SU-DHL-6 (cell line): Measurements from ENCODE around the gene IGSF3.
"Not testable (repeated sequence)": the region's sequence is repeated elsewhere in the genome, so short reads cannot be mapped to it uniquely, and the experiment has no call there.

Experiments
- H2AFZ ChIP-seq: fragments of 200-600 bp; sonication (generic); 2 replicates; pipeline ENCODE4 v1.6.1; 2014; ENCODE audit warnings: low read depth, mild to moderate bottlenecking, moderate library complexity, mixed read lengths, antibody characterized with exemption, low read length; ENCODE audit not compliant: severe bottlenecking
- H3F3A ChIP-seq: fragments of 200-600 bp; shearing (Covaris generic); 2 replicates; pipeline ENCODE4 v1.6.0; 2016; ENCODE audit warnings: antibody characterized with exemption, mild to moderate bottlenecking; ENCODE audit not compliant: insufficient read depth
- H3K27ac ChIP-seq: fragments of 200-600 bp; sonication (generic); 2 replicates; pipeline ENCODE4 v1.5.1; 2016; ENCODE audit warnings: low read depth, mild to moderate bottlenecking, low read length, moderate library complexity, mixed read lengths
- H3K27me3 ChIP-seq: fragments of 200-600 bp; sonication (generic), shearing (Covaris generic); 2 replicates; pipeline ENCODE4 v1.6.0; 2014; ENCODE audit warnings: mild to moderate bottlenecking, low read length
- H3K36me3 ChIP-seq: fragments of 200-600 bp; sonication (generic); 2 replicates; pipeline ENCODE4 v1.6.1; 2014; ENCODE audit warnings: mild to moderate bottlenecking, low read length, mixed read lengths
- H3K4me2 ChIP-seq: fragments of 300-600, 200-600 bp; shearing (Covaris generic), sonication (generic); 2 replicates; pipeline ENCODE4 v1.6.0; 2014; ENCODE audit warnings: low read length, low read depth, mild to moderate bottlenecking; ENCODE audit not compliant: poor library complexity, severe bottlenecking
- H3K4me3 ChIP-seq: fragments of 200-600 bp; sonication (generic); 2 replicates; pipeline ENCODE4 v1.5.1; 2014; ENCODE audit warnings: antibody characterized with exemption, low read length, mild to moderate bottlenecking, mixed read lengths; ENCODE audit not compliant: insufficient read depth, poor library complexity, severe bottlenecking
- H3K79me2 ChIP-seq: fragments of 200-600 bp; sonication (generic); 2 replicates; pipeline ENCODE4 v1.6.1; 2014; ENCODE audit warnings: mild to moderate bottlenecking, low read length, moderate library complexity; ENCODE audit not compliant: insufficient read depth
- H3K9ac ChIP-seq: fragments of 200-600 bp; sonication (generic); 2 replicates; pipeline ENCODE4 v1.7.0; 2014; ENCODE audit warnings: mild to moderate bottlenecking, low read length
- H3K9me2 ChIP-seq: fragments of 200-600 bp; sonication (generic); replicated peaks from 2 replicates; pipeline ENCODE4 v1.6.1; 2014; ENCODE audit warnings: low read length; ENCODE audit not compliant: insufficient read depth
- H3K9me3 ChIP-seq: fragments of 200-600 bp; sonication (generic); 2 replicates; pipeline ENCODE4 v1.6.1; 2014; ENCODE audit warnings: low read length, mixed read lengths; ENCODE audit not compliant: insufficient read depth
- H4K20me1 ChIP-seq: fragments of 200-600 bp; sonication (generic); 2 replicates; pipeline ENCODE4 v1.6.1; 2014; ENCODE audit warnings: low read depth, mild to moderate bottlenecking, antibody characterized with exemption, low read length, moderate library complexity, mixed read lengths
- CTCF ChIP-seq: fragments of 200-600 bp; sonication (generic); IDR thresholded peaks from one replicate; pipeline ENCODE4 v1.5.1; 2017; ENCODE audit warnings: antibody characterized with exemption, mild to moderate bottlenecking, low read length, moderate library complexity; ENCODE audit not compliant: insufficient read depth, poor library complexity, severe bottlenecking
- EZH2phosphoT487 ChIP-seq: fragments of 200-600 bp; sonication (generic), shearing (Covaris generic); conservative IDR thresholded peaks from 2 replicates; pipeline ENCODE4 v1.6.1; 2018; ENCODE audit warnings: mild to moderate bottlenecking, antibody characterized with exemption, low read length, moderate library complexity, mixed read lengths

IGSF3 gene

GRCh38 chr1:116591006-116591950, 76.3 kb downstream of the IGSF3 start:
- H3K9me3 ChIP-seq, H3K79me2 ChIP-seq, H3K4me3 ChIP-seq, H2AFZ ChIP-seq, H3K27me3 ChIP-seq, H4K20me1 ChIP-seq, H3K36me3 ChIP-seq, H3K4me2 ChIP-seq, H3F3A ChIP-seq, H3K9me2 ChIP-seq, H3K27ac ChIP-seq, H3K9ac ChIP-seq: not testable (repeated sequence)

- not testable (repeated sequence) for H3K9me2 ChIP-seq, H3K4me3 ChIP-seq
Measured at GRCh38 chr1:116590359-116591005, 77.1 kb downstream of the IGSF3 start.

GRCh38 chr1:116589101-116589735, 78.3 kb downstream of the IGSF3 start:
- not testable (repeated sequence) for H3K9me3 ChIP-seq, H4K20me1 ChIP-seq, H3K4me3 ChIP-seq, H3F3A ChIP-seq, H2AFZ ChIP-seq, H3K9me2 ChIP-seq, H3K4me2 ChIP-seq, H3K9ac ChIP-seq, H3K79me2 ChIP-seq, H3K36me3 ChIP-seq, H3K27ac ChIP-seq, H3K27me3 ChIP-seq

More at GRCh38 chr1:116590359-116591005, 77.1 kb downstream of the IGSF3 start:
- not testable (repeated sequence) for H3K27me3 ChIP-seq, H3K9ac ChIP-seq, H3K36me3 ChIP-seq, H3K9me3 ChIP-seq, H2AFZ ChIP-seq, H4K20me1 ChIP-seq, H3K79me2 ChIP-seq, H3K27ac ChIP-seq, H3K4me2 ChIP-seq, H3F3A ChIP-seq

- Histone ChIP-seq H3K4me3 (no peak overlapping the region), H3K27ac (no peak overlapping the region), H3K36me3 (no peaks in the 10 kb centered on the region), H3K79me2 (no peaks in the 10 kb centered on the region), H3K9me2 (no peaks in the 10 kb centered on the region), H2AFZ (no peak overlapping the region), H3K9me3 (no peaks in the 10 kb centered on the region), H3K9ac (no peak overlapping the region), H3K27me3 (no peaks in the 10 kb centered on the region), H4K20me1 (no peaks in the 10 kb centered on the region), H3K4me2 (no peak overlapping the region), H3F3A (no peaks in the 10 kb centered on the region)
- TF ChIP-seq EZH2phosphoT487 (no peak), CTCF (no peak)
Measured at GRCh38 chr1:116587501-116588227, 79.9 kb downstream of the IGSF3 start.
